ENCODE results near the gene FXYD7. TPM values are rescaled to one million over a fixed set of nuclear protein-coding genes. Genes with fewer than 3 reads are reported as not detected.

Gene FXYD7
- total and polyA plus RNA-seq, 2 donors from 2014 or later = 0.94 TPM; not detected in 1

GRCh38 chr19:35104361-35104760, 38.7 kb upstream of the FXYD7 start:
- DNase-seq = no peak
- no peak for FAIRE-seq
- no peak overlapping the region for H3K9ac ChIP-seq (ENCODE audit: low read length in 3 of 3)
- TF ChIP-seq CTCF (IDR thresholded peaks at IDR 0.05; ENCODE audit: borderline replicate concordance, extremely low read depth, insufficient read depth) = no peak
- peaks cover 0 to 4% (median 3%) of the 10 kb centered on the region in 3 donors for H3K9me3 ChIP-seq (ENCODE audit: control insufficient read depth in 2 of 3, insufficient read depth in 1 of 3, low read length in 3 of 3)
- no peaks in the 10 kb centered on the region for H3K36me3 ChIP-seq (ENCODE audit: control insufficient read depth in 2 of 3, insufficient read depth in 3 of 3, low read length in 3 of 3)
- no peak overlapping the region for H3K4me3 ChIP-seq (ENCODE audit: low read length in 3 of 3)
- intact Hi-C loops (cut with DNase I) = no loop called here
- no peak overlapping the region for H3K27ac ChIP-seq (ENCODE audit: low read depth in 2 of 2, low read length in 2 of 2)
- H3K4me1 ChIP-seq (ENCODE audit: control insufficient read depth in 2 of 3, insufficient read depth in 2 of 3, low read depth in 1 of 3, low read length in 3 of 3) = no peaks in the 10 kb centered on the region
- H3K27me3 ChIP-seq (ENCODE audit: control insufficient read depth, insufficient read depth, low read length) = no peaks in the 10 kb centered on the region

DNA sequence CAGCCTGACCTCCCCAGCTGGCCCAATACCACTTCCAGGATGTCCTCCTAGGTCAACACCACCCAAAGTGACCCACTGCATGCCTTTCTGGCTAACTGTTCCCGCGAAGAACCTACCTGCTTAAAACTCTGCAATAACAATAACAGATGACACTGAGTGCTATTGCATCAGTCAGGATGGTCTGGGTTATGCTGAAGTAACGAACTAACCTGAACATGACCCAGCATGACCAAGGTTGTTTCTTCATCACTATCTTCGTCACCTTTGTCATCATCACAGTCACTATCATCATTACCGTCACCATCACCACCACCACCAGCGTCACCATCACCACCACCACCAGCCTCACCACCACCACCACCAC, 38.0 kb upstream of the FXYD7 start:
- Histone ChIP-seq H3K9me3 (ENCODE audit: control insufficient read depth in 2 of 3, insufficient read depth in 1 of 3, low read length in 3 of 3) (peaks cover 0 to 4% (median 3%) of the 10 kb centered on the region in 3 donors), H3K27me3 (ENCODE audit: control insufficient read depth, insufficient read depth, low read length) (no peaks in the 10 kb centered on the region), H3K4me1 (ENCODE audit: control insufficient read depth in 2 of 3, insufficient read depth in 2 of 3, low read depth in 1 of 3, low read length in 3 of 3) (no peaks in the 10 kb centered on the region), H3K4me3 (ENCODE audit: low read length in 3 of 3) (no peak overlapping the region), H3K27ac (ENCODE audit: low read depth in 2 of 2, low read length in 2 of 2) (no peak overlapping the region), H3K36me3 (ENCODE audit: control insufficient read depth in 2 of 3, insufficient read depth in 3 of 3, low read length in 3 of 3) (no peaks in the 10 kb centered on the region), H3K9ac (ENCODE audit: low read length in 3 of 3) (no peak overlapping the region)
- no peak for FAIRE-seq
- no peak for TF ChIP-seq CTCF (IDR thresholded peaks at IDR 0.05; ENCODE audit: borderline replicate concordance, extremely low read depth, insufficient read depth)
- intact Hi-C loops (cut with DNase I) = no loop called here
- no peak for DNase-seq

DNA sequence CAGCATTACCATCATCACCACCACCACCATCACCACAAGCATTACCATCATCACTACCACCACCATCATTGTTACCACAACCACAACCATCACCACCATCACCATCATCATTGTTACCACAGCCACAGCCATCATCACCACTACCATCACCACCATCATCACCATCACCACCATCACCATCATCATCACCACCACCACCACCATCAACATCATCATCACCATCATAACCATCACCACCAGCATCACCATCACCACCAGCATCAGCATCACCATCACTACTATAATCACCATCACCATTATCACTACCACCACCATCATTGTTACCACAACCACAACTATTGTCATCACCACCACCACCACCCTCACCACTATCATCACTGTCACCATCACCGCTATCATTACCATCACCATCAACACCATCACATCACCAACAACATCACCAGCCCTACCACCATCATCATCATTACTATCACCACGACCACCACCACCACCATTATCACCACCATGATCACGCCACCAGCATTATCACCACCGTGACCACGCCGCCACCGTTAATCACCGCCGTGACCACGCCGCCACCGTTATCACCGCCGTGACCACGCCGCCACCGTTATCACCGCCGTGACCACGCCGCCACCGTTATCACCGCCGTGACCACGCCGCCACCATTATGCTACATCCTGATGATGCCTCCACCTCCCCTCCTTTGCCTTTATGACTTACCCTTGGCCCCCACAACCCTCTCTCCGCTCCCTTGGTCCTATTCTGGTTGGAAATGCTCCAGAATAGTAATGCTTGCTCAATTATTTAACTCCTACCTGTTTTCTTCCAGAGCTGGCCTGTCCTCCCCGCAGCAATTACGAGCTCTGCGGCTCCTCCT, 37.4 kb upstream of the FXYD7 start:
- intact Hi-C loops (cut with DNase I) = no loop called here
- FAIRE-seq = no peak
- no peak overlapping the region for H3K27ac ChIP-seq (ENCODE audit: low read depth in 2 of 2, low read length in 2 of 2)
- H3K36me3 ChIP-seq (ENCODE audit: control insufficient read depth in 2 of 3, insufficient read depth in 3 of 3, low read length in 3 of 3) = no peaks in the 10 kb centered on the region
- no peaks in the 10 kb centered on the region for H3K27me3 ChIP-seq (ENCODE audit: control insufficient read depth, insufficient read depth, low read length)
- H3K4me1 ChIP-seq (ENCODE audit: control insufficient read depth in 2 of 3, insufficient read depth in 2 of 3, low read depth in 1 of 3, low read length in 3 of 3) = no peaks in the 10 kb centered on the region
- no peak for TF ChIP-seq CTCF (IDR thresholded peaks at IDR 0.05; ENCODE audit: borderline replicate concordance, extremely low read depth, insufficient read depth)
- peaks cover 0 to 4% (median 3%) of the 10 kb centered on the region in 3 donors for H3K9me3 ChIP-seq (ENCODE audit: control insufficient read depth in 2 of 3, insufficient read depth in 1 of 3, low read length in 3 of 3)
- no peak overlapping the region for H3K4me3 ChIP-seq (ENCODE audit: low read length in 3 of 3)
- no peak for DNase-seq
- H3K9ac ChIP-seq (ENCODE audit: low read length in 3 of 3) = no peak overlapping the region

All from kidney (tissue), 14 donors.